CMK (cell line): ENCODE data around the gene PHB1.
"Not testable (repeated sequence)": the region's sequence is repeated elsewhere in the genome, so short reads cannot be mapped to it uniquely, and the experiment has no call there.

Source experiments
- DNase-seq: peaks from one replicate; pipeline ENCODE4 v3.0.0-alpha.2; 2010; ENCODE audit warnings: low read depth

PHB1 gene

GRCh38 chr17:49378311-49378710, 36.4 kb downstream of the PHB1 start:
- no peak for DNase-seq

GRCh38 chr17:49375544-49375943, 39.1 kb downstream of the PHB1 start:
- DNase-seq, result no peak

GRCh38 chr17:49373115-49373514, 41.6 kb downstream of the PHB1 start:
- no peak for DNase-seq

DNA sequence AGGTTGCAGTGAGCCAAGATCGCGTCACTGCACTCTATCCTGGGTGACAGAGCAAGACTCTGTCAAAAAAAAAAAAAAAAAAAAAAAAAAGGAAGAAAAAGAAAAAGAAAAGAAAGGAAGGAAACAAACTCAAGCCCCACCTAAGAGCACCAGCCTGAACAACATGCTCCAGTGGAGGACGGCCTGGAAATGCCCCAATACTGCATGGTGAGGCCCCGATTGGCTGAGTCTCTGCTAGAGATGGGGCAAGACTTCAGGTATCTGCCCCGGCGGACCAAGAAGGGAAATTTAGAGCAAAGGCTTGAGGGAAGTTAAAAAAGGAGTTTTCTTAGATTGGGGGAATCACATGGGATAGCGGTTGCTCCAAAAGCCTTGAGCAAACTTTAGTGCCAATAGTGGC, 42.3 kb downstream of the PHB1 start:
- no peak for DNase-seq

DNA sequence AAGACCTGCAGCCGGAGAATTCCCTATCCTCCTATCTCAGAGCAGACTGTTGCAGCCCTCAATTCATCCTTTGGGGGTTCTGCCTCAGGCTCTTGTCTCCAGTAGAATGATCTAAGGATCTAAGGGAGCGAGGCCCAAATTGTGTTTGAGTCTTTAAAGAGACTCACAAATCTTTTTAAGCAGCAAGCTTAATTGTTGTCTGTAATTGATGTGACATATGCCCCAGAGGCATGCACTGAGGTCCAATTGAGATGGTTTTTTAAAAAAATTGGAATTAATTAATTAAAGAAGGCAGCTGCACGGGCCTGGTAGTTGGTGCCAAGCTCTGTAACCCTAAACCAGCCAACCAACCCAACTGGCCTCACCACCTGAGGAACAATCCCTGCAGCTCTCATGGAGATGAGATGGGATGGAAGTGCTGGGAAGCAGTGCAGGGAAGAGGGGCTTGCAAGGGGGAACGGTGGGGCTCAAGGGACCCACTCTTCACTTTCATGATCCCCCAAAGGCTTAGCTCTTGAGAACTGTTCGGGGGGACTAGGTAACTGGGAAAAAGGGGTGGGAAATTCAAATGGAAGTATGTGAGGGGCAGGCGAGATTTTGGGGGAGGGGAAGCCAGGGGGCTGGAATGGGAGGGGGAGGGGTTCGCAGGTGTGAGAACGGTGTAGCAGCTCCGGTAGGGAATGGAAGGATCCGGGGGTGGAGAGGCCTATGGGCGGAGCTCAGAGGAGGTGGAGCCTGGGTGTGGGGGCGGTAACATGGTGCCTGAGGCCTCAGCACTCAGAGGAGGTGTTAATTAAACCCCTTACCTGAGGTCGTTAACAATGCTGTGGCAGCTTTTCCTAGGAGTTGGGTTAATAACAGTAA, 43.5 kb downstream of the PHB1 start:
- no peak for DNase-seq

- no peak for DNase-seq
Observed at GRCh38 chr17:49369760-49370159, 44.9 kb downstream of the PHB1 start.

DNA sequence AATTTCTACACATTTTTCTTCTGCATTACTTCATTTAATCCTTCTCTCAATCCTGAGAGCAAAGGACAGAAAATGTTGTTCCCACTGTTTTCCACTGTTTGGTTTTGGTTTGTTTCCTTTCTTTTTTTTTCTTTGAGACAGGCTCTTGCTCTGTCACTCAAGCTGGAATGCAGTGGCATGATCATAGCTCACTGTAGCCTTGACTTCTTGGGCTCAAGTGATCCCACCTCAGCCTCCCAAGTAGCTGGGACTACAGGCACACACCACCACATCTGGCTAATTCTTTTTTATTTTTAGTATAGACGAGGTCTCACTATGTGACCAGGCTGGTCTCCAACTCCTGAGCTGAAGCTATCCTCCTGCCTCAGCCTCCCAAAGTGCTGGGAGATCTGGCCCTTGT, 45.6 kb downstream of the PHB1 start:
- no peak for DNase-seq

GRCh38 chr17:49365667-49366066, 49.0 kb downstream of the PHB1 start:
- no peak for DNase-seq

DNA sequence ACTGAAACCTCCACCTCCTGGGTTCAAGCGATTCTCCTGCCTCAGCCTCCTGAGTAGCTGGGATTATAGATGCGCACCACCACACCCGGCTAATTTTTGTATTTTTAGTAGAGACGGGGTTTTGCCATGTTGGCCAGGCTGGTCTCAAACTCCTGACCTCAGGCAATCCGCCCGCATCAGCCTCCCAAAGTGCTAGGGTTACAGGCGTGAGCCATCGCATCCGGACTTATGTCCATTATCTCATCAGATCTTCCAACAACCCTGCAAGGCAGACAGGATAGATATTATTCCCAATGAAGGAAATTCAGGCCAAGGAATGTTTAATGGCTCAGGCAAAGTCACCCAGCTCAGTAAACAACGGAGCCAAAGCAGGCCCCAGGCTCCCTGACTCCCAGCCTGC, 49.6 kb downstream of the PHB1 start:
- not testable (repeated sequence) for DNase-seq

GRCh38 chr17:49364119-49364518, 50.6 kb downstream of the PHB1 start:
- DNase-seq, result no peak

- no peak for DNase-seq
Observed at GRCh38 chr17:49363251-49363650, 51.4 kb downstream of the PHB1 start.

DNA sequence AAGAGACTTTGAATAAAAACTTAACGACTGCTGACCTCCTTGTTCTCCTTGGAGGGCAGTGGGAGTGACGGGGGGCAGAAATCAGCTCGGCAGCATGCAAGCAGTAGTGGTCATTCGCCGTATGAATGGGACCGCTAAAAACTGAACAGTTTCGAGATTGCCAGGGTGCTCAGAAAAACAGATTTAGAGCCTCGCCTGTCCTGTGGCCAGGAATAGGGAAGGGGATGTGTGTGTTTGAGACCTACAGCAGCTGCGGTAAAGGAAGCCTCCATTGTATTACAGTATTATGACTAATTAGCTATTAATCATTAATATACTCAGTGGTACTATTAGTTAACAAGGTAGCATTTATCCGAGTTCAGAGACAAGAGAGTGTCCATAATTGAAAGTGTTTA, 52.0 kb downstream of the PHB1 start:
- DNase-seq, result no peak

- DNase-seq, result peak; percentile 79
Observed at GRCh38 chr17:49361902-49362722, 52.6 kb downstream of the PHB1 start, which contains the start of gene ZNF652. Gene ZNF652, minus strand, starts transcription at chr17:49362250. Its CDS starts 44,525 bp downstream, at chr17:49317725.

DNA sequence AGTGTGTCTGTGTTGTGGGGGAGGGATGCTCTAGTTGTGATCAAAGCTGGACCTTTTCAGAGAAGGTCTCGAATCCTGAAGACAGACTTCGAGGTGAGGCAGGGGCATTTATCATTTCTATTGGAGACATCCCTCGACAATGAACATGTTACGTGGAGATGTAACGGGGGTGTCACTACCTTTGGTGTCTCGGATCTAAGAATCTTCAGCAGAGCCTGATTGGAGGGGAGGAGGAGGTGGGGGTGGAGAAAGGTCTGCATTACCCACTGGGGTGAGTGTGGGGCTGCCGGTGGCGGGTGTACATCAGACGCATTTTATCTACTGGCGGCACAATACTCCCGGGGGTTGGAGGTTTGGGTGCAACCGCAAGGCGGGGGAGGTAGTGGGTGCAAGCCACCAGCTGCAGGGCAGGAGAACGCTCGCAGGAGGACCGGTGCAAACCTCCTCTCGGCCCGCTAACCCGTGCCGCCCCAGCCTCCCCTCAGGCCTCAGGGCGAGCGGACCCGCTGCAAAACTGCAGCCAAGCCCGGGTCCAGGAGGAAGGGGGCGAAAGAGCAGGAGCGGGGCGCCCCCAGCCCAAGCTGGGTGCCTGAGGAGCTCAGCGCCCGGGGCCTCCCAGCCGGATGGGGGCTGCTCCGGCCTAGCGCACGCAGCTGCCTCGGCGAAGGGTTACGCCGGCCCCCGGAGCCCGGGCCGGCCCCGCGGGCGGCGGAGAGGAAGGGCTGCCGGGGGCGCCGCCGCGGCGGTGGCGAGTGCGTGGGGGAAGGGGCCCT, 53.4 kb downstream of the PHB1 start:
- peak; percentile 43 for DNase-seq

DNA sequence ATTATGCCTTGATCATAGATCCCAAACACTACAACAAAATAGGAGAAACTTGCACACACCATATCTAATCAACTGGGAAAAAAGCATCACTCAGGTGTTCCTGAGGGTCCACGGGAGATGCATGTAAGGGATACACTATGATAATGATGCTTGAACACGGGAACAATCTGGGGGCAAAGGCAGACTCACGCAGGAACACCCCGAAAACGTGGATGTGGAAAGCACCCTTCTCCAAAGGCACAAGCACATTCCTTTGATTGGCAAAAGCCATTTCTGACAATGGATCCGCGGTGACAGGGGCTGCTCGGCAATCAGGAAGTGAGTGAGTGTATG, 53.9 kb downstream of the PHB1 start:
- DNase-seq, result no peak

- DNase-seq, result no peak
Observed at GRCh38 chr17:49359990-49360795, 54.5 kb downstream of the PHB1 start.

DNA sequence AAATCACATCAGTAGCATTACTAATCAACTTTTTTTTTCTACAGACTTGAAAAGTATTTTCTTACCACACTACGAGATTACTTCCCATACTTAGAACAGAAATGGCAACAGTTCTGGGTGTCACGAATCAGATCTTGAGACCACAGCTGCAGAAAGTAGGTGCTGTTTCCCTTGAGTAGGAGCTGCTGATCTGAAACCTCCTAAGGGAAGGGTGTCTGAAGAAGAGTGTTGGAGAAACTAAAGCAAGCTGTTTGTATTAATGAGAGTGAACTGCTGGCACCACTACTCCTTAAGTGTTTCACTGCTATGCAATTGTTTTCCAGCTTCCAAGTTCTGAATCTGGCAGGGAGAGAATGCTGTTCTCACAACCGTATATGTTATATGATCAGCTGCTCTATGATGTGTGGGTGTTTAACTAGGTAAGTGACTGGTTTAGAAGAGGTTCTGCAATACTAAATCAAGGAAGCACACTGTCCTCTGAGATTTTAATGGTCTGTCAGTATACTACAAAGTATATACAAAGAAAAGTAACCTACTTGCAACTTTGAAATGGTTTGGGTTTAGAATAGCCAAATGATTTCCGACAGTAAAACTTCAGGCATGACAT, 55.9 kb downstream of the PHB1 start:
- no peak for DNase-seq

DNA sequence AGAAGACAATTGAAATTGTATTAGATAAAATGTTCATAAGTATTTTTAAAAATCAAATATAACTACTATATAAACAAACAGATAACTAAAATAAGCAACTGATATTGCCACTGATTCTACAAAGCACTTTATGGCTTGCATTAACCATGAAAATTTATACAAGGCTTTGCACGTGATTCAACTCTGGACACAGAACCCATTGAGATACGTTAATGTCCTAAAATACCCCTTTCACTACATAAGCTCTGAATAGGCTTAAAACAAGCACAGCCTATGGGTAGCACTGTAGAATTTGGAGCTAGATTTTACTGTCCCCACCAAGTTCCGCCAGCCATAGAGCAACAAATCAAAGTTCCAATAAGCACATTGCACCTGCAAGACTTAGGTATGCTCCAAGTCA, 57.2 kb downstream of the PHB1 start:
- no peak for DNase-seq

- no peak for DNase-seq
Observed at GRCh38 chr17:49356320-49356719, 58.4 kb downstream of the PHB1 start.
